ENCODE results near the gene PKLR.

GRCh38 chr1:155293086-155293749, 8.0 kb downstream of the PKLR start:
- no peak for TF ChIP-seq CTCF (conservative IDR thresholded peaks at IDR 0.05 in 1 of 2, IDR thresholded peaks at IDR 0.05 in 1 of 2; ENCODE audit: extremely low read depth in 1 of 2, insufficient read depth in 1 of 2, low read depth in 1 of 2, low read length in 2 of 2)
- no peak for TF ChIP-seq EZH2 (IDR thresholded peaks at IDR 0.05; ENCODE audit: borderline replicate concordance, low read length)
